ENCODE results near the gene FHDC1. TPM values are rescaled to one million over a fixed set of nuclear protein-coding genes. Genes with fewer than 3 reads are reported as not detected.

The FHDC1 gene
- total RNA-seq, 1 experiment from 2014 or later = 19.9 TPM

DNA sequence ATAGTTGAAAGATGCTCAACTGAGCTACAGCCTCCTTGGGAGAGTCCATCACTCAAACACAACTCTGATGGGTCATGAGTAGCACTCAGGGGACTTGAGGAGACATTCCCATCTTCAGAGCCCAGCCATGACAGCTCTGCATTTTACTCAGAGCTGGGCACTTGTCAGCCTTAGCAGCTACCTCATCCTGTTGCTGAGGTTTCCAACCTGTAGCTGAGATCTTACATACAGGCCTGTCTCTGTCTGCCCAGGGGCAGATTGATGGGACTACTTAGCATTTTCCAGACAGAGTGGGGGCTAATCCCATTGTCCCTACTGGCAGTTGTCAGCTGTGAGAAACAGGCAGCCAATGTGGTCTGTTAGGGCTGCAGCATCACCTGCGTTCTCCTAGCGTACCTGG, 3.5 kb downstream of the FHDC1 start:
- H4K5ac ChIP-seq (ENCODE audit: insufficient read length, low read depth, low read length) = no peak overlapping the region
- H3K4ac ChIP-seq (ENCODE audit: low read depth, low read length) = no peak overlapping the region
- no peaks in the 10 kb centered on the region for H3K79me1 ChIP-seq (ENCODE audit: insufficient read depth, low read depth, low read length, poor library complexity, severe bottlenecking)
- H2BK5ac ChIP-seq (ENCODE audit: insufficient read length, low read length) = no peak overlapping the region
- no peak overlapping the region for H2AK5ac ChIP-seq (ENCODE audit: insufficient read length, low read length)
- H2BK120ac ChIP-seq (ENCODE audit: low read depth, low read length, poor library complexity, severe bottlenecking) = no peak overlapping the region
- no peak overlapping the region for H4K91ac ChIP-seq (ENCODE audit: insufficient read length, low read depth, low read length)
- no peak overlapping the region for H3T11ph ChIP-seq (ENCODE audit: low read length)
- peaks cover 23% of the 10 kb centered on the region for H3K27me3 Mint-ChIP-seq (ENCODE audit: low read depth)
- no peak overlapping the region for H3K4me2 ChIP-seq (ENCODE audit: insufficient read depth, insufficient read length, low read length)
- no peak for DNase-seq
- H4K20me1 ChIP-seq (ENCODE audit: control insufficient read depth, insufficient read depth, insufficient read length) = no peaks in the 10 kb centered on the region
- H2BK15ac ChIP-seq (ENCODE audit: low read depth, low read length) = no peak overlapping the region
- no peak overlapping the region for H3K23ac ChIP-seq (ENCODE audit: insufficient read length, low read depth, low read length)
- TF ChIP-seq, protein P1, sequence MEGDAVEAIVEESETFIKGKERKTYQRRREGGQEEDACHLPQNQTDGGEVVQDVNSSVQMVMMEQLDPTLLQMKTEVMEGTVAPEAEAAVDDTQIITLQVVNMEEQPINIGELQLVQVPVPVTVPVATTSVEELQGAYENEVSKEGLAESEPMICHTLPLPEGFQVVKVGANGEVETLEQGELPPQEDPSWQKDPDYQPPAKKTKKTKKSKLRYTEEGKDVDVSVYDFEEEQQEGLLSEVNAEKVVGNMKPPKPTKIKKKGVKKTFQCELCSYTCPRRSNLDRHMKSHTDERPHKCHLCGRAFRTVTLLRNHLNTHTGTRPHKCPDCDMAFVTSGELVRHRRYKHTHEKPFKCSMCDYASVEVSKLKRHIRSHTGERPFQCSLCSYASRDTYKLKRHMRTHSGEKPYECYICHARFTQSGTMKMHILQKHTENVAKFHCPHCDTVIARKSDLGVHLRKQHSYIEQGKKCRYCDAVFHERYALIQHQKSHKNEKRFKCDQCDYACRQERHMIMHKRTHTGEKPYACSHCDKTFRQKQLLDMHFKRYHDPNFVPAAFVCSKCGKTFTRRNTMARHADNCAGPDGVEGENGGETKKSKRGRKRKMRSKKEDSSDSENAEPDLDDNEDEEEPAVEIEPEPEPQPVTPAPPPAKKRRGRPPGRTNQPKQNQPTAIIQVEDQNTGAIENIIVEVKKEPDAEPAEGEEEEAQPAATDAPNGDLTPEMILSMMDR (conservative IDR thresholded peaks at IDR 0.05) = no peak
- H3K27ac ChIP-seq (ENCODE audit: insufficient read length, low read depth, low read length) = no peak overlapping the region
- peaks cover 29 to 36% of the 10 kb centered on the region in 2 experiments for H3K4me1 Mint-ChIP-seq
- peaks cover 6% of the 10 kb centered on the region; the same call in 1 of the 2 replicates for H3K4me1 ChIP-seq (ENCODE audit: insufficient read depth, low read length)
- no peak overlapping the region for H2BK12ac ChIP-seq (ENCODE audit: insufficient read length, low read depth, low read length)
- peaks cover 19% of the 10 kb centered on the region for H3K23me2 ChIP-seq (ENCODE audit: insufficient read length, low read depth, low read length, poor library complexity, severe bottlenecking)
- H3K56ac ChIP-seq (ENCODE audit: insufficient read length, low read depth, low read length) = no peak overlapping the region
- H3K14ac ChIP-seq (ENCODE audit: insufficient read depth, low read length) = no peak overlapping the region; the same call in 1 of the 2 replicates
- H3K27me3 ChIP-seq (ENCODE audit: insufficient read depth, low read length) = no peaks in the 10 kb centered on the region
- no peak overlapping the region for H2AFZ ChIP-seq (ENCODE audit: low read length)
- no peaks in the 10 kb centered on the region; a peak in 1 of 5 replicates for H3K9me3 Mint-ChIP-seq
- no CpG with 5 or more reads among the region's 2 CpGs for WGBS (ENCODE audit: extremely low coverage, insufficient read length, low lambda C conversion rate)
- peaks cover 14 to 27% (median 18%) of the 10 kb centered on the region in 3 experiments for H3K36me3 Mint-ChIP-seq (ENCODE audit: insufficient read depth in 1 of 3, low read depth in 3 of 3)
- no peaks in the 10 kb centered on the region for H3K9me3 ChIP-seq (ENCODE audit: control insufficient read depth, low read depth, low read length)
- no peak overlapping the region for H3K18ac ChIP-seq (ENCODE audit: insufficient read length, low read depth, low read length)
- H3K9ac ChIP-seq (ENCODE audit: extremely low read depth, insufficient read length, low read length) = no peak overlapping the region
- H3K27ac Mint-ChIP-seq = no peak overlapping the region
- no peak overlapping the region for H4K8ac ChIP-seq (replicated peaks; ENCODE audit: insufficient read length, low read depth, low read length)
- peak overlapping the region in 1 of 2 experiments; percentile 29; a peak in 1 of 5 replicates for H3K4me3 Mint-ChIP-seq
- peaks cover 35% of the 10 kb centered on the region; the same call in 1 of the 2 replicates for H3K79me2 ChIP-seq (ENCODE audit: insufficient read depth, low read length)
- H2BK20ac ChIP-seq (ENCODE audit: low read depth, low read length, poor library complexity, severe bottlenecking) = no peak overlapping the region

Data from H9 (cell line).